Calu3 (cell line): ENCODE results near the gene HOOK2. TPM values are rescaled to one million over a fixed set of nuclear protein-coding genes. Genes with fewer than 3 reads are reported as not detected.

ENCODE experiments used
- BruUV-seq: library from RNA; stranded (reverse); fragments of 400-500 nt; replicated peaks from 2 replicates; lab custom pipeline; 2021; lab: Mats Ljungman, UMichigan
- CTCF ChIA-PET: fragments of 300-600 bp; sonication (Branson Sonifier 250); formaldehyde crosslinking; loops from one replicate; lab custom pipeline; 2022; ENCODE audit warnings: antibody characterized with exemption; lab: Charles Lee
- DNase-seq: peaks from one replicate; pipeline ENCODE4 v3.0.0; 2022
- H3K27ac Mint-ChIP-seq: one replicate; pipeline ENCODE4 v1.8.0; 2022; ENCODE audit warnings: mixed read lengths; ENCODE audit not compliant: unreplicated experiment
- H3K27me3 Mint-ChIP-seq: one replicate; pipeline ENCODE4 v1.8.0; 2022; ENCODE audit warnings: mixed read lengths; ENCODE audit not compliant: unreplicated experiment
- H3K36me3 Mint-ChIP-seq: one replicate; pipeline ENCODE4 v1.8.0; 2022; ENCODE audit warnings: mild to moderate bottlenecking, moderate library complexity, mixed read lengths; ENCODE audit not compliant: insufficient read depth, unreplicated experiment
- H3K4me1 Mint-ChIP-seq: one replicate; pipeline ENCODE4 v1.8.0; 2022; ENCODE audit warnings: mild to moderate bottlenecking, low read depth, mixed read lengths; ENCODE audit not compliant: unreplicated experiment
- H3K4me3 Mint-ChIP-seq: one replicate; pipeline ENCODE4 v1.8.0; 2022; ENCODE audit warnings: mild to moderate bottlenecking, low read depth, moderate library complexity, mixed read lengths; ENCODE audit not compliant: unreplicated experiment
- H3K9me3 Mint-ChIP-seq: one replicate; pipeline ENCODE4 v1.8.0; 2022; ENCODE audit warnings: low read depth, mixed read lengths; ENCODE audit not compliant: unreplicated experiment
- intact Hi-C: fragments of 100-400 bp; cut with micrococcal nuclease; formaldehyde crosslinking; loops from one replicate; pipeline ENCODE4 v1.10.0; 2022; ENCODE audit not compliant: unreplicated experiment
- total RNA-seq: library from RNA; stranded (reverse); gene quantifications from 2 replicates; pipeline ENCODE4 v1.2.3, GENCODE V29; 2022
- TF ChIP-seq, protein P1 (sequence below): fragments of 200-600 bp; IDR thresholded peaks from one replicate; pipeline ENCODE4 v1.8.0; 2022; ENCODE audit warnings: antibody characterized with exemption; ENCODE audit not compliant: unreplicated experiment

Gene HOOK2
- total RNA-seq, 1 experiment from 2014 or later, result 69.0 TPM

DNA sequence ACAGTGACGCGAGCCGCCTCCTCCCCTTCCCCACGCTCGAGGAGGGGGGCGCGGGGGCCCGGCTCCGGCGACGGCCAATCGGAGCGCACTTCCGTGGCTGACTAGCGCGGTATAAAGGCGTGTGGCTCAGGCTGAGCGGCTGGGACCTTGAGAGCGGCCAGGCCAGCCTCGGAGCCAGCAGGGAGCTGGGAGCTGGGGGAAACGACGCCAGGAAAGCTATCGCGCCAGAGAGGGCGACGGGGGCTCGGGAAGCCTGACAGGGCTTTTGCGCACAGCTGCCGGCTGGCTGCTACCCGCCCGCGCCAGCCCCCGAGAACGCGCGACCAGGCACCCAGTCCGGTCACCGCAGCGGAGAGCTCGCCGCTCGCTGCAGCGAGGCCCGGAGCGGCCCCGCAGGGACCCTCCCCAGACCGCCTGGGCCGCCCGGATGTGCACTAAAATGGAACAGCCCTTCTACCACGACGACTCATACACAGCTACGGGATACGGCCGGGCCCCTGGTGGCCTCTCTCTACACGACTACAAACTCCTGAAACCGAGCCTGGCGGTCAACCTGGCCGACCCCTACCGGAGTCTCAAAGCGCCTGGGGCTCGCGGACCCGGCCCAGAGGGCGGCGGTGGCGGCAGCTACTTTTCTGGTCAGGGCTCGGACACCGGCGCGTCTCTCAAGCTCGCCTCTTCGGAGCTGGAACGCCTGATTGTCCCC is 16.1 kb upstream of the HOOK2 start, which contains the start of gene JUNB:
TSS of gene JUNB (plus strand) at position 142 of the 706 bp plus-strand sequence. CDS start at position 428, 286 bp downstream.
- Mint-ChIP-seq H3K27me3 (no peaks in the 10 kb centered on the region), H3K4me1 (peaks cover 35% of the 10 kb centered on the region), H3K36me3 (peaks cover 73% of the 10 kb centered on the region), H3K4me3 (peak within 1 kb of the TSS; percentile 86), H3K27ac (peak within 1 kb of the TSS; percentile 98), H3K9me3 (no peaks in the 10 kb centered on the region)
- no TSS peak for BruUV-seq
- intact Hi-C loops, result no loop called here
- TF ChIP-seq, protein P1, sequence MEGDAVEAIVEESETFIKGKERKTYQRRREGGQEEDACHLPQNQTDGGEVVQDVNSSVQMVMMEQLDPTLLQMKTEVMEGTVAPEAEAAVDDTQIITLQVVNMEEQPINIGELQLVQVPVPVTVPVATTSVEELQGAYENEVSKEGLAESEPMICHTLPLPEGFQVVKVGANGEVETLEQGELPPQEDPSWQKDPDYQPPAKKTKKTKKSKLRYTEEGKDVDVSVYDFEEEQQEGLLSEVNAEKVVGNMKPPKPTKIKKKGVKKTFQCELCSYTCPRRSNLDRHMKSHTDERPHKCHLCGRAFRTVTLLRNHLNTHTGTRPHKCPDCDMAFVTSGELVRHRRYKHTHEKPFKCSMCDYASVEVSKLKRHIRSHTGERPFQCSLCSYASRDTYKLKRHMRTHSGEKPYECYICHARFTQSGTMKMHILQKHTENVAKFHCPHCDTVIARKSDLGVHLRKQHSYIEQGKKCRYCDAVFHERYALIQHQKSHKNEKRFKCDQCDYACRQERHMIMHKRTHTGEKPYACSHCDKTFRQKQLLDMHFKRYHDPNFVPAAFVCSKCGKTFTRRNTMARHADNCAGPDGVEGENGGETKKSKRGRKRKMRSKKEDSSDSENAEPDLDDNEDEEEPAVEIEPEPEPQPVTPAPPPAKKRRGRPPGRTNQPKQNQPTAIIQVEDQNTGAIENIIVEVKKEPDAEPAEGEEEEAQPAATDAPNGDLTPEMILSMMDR, result no peak
- peak; percentile 95 for DNase-seq
- CTCF ChIA-PET, result interaction anchor here (0.7 to 3.0 kb wide), 2 partner anchors 13 to 1267 kb away, joined by 3 to 17 read pairs; no protein-coding TSS in a partner anchor

DNA sequence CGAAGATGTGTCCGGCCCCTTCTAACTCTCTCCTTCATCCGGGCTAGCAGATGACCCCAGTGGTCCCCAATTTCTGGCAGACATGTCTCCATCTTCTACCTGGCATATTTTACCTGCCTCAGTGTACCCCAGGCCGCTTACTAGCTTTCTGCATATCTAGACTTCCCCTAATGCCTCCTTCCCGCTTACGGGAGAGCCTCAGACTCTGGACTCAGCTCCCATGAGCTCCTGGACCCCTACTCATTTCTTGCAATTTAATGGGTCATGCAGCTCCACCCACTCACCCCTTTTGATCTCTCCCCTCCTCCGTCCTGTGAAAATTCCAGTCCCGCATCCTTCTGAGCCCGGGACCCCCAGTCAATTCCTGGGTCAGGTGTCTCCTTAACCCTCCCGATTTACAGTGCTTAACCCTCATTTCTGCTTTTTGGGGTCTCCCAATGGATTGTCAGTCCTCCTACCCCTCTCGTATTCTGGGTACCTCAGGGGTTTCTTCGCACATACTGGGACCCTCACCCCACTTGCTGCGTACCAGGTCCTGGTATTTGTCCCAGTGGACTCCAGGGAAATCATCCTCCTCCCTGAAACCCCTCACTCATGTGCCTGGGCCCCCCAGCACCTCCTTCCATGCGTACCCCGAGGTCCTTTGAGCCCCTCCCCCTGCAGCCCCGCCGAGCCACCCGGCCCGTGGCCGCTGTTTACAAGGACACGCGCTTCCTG is 15.4 kb upstream of the HOOK2 start:
- peaks cover 28% of the 10 kb centered on the region for H3K4me1 Mint-ChIP-seq
- TF ChIP-seq, protein P1, result no peak
- peak overlapping the region; percentile 86 for H3K4me3 Mint-ChIP-seq
- peak overlapping the region; percentile 98 for H3K27ac Mint-ChIP-seq
- H3K36me3 Mint-ChIP-seq, result peaks cover 67% of the 10 kb centered on the region
- CTCF ChIA-PET, result interaction anchor here (3.0 kb wide), 1 partner anchor 13 kb away, joined by 17 read pairs; no protein-coding TSS in a partner anchor
- no TSS peak for BruUV-seq
- DNase-seq, result no peak
- H3K9me3 Mint-ChIP-seq, result no peaks in the 10 kb centered on the region
- no peaks in the 10 kb centered on the region for H3K27me3 Mint-ChIP-seq
- intact Hi-C loops, result no loop called here

DNA sequence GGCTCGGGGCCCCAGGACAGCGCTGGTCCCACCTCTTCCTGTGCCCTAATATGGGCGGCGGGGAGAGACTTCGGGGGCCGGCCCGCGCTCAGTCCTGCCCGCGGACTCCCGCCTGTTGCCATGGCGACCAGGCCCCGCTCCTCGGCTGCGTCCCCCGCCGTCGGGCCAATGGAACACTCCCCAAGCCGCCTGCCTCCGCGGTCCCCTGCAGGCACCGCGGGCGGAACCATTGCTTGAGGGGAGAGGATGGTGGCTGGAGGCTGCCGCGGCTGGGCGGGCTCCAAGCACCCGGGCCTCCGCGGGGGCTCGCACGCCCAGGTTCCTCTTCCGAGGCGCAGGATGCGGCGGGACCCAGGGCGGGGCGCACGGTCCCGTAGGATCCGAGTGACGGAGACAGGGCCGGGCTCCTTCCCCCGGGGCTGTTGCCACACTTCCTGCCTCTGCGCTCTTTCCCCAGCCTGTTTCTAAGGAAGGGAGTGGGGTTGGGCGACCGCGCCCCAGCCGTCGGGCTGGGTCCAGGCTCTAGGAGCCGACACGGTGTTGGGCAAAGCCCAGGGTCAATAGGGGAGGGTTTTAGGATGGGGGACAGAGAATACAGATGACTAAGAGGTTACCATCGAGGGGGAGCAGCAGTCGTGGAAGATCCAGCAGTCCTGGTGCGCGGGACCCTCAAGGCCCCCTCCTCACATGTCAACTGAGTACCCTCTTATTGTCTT is 14.7 kb upstream of the HOOK2 start:
- intact Hi-C loops, result no loop called here
- no TSS peak for BruUV-seq
- Mint-ChIP-seq H3K4me3 (peak overlapping the region; percentile 86), H3K27ac (peak overlapping the region; percentile 98), H3K9me3 (no peaks in the 10 kb centered on the region), H3K4me1 (peaks cover 24% of the 10 kb centered on the region), H3K27me3 (no peaks in the 10 kb centered on the region), H3K36me3 (peaks cover 64% of the 10 kb centered on the region)
- TF ChIP-seq, protein P1, result no peak
- CTCF ChIA-PET, result no interaction called here
- peak; percentile 95 for DNase-seq
